ENCODE data around the gene C19orf18.
A peak's percentile ranks its signal among the peaks of the same experiment; 100 is the strongest.
"Not testable (repeated sequence)": the region's sequence is repeated elsewhere in the genome, so short reads cannot be mapped to it uniquely, and the experiment has no call there.

C19orf18 gene

DNA sequence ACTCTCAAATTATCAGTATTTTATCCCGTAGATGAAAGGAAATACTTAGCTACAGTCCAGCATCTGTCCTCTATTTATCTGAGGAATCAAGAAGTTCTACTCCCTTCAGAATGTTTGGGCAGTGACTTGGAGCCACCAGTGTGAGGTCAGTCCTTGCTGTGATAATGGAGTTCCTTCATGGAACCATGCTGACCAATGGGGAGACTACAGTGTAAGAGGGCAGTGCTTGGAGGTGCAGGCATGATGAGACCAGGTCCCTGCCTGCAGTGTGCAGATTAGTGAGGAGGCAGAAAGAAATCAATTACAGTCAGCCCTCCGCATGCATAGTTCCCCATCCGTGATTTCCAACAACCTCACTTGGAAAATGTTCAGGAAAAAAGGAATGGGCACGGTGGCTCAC lies at the start of gene C19orf18:
TSS of gene C19orf18 (minus strand) at position 101 of the 400 bp plus-strand sequence. CDS start 102 bp downstream, outside the sequence.
- no peak for FAIRE-seq

GRCh38 chr19:58022283-58022660 lies 47.9 kb upstream of the C19orf18 start:
- FAIRE-seq, result no peak

- peak; percentile 64 for FAIRE-seq
These were observed 47.4 kb upstream of the C19orf18 start for GRCh38 chr19:58021541-58022282.

- no peak for FAIRE-seq
These were observed 45.8 kb upstream of the C19orf18 start for GRCh38 chr19:58020129-58020528.

DNA sequence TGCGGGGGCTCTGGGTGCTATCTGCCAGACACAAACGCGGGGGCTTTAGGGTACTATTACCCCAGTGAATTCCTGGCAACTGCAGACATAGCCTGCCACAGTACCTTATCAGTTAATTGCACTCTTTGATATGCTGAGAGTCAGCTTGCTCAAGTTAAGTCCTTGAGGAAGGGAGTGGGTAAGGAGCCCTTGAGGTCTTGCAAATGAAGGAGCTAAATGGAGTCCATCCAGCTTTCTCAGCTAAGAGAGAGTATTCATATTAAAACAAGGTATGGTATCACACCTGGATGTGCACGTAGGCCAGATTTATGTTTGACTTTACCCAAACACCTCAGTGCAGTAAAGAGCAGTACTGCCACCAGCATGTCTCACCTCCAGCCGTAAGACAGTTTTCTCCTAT lies 39.8 kb upstream of the C19orf18 start:
- no peak for FAIRE-seq

GRCh38 chr19:58010507-58010906 lies 36.2 kb upstream of the C19orf18 start:
- no peak for FAIRE-seq

DNA sequence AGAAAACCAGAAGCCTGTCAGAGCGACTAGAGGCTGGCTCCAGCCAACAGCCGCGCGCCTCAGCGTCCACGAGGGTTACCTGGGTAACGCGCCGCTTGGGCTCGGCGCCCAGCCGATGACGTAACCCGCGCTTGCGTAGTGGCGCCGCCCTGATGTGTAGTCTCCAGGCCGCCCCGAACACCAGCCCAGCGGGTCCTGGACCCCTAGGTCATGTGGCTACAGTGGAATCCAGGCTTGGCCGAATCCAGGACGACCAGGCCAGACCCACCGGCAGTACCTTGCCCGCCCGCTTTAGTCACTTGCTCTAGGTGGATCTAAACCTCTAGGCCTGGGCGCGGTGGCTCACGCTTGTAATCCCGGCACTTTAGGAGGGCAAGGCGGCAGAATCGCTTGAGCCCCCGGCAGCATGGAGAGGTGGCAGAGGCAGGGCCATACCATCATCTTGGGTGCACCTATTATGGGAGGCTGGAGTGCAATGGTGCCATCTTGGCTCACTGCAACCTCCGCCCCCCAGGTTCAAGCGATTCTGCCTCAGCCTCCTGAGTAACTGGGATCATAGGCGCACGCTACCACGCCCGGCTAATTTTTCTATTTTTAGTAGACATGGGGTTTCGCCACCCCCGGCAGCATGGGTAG lies 35.5 kb upstream of the C19orf18 start:
- FAIRE-seq, result peak; percentile 60

- FAIRE-seq, result no peak
These were observed 34.9 kb upstream of the C19orf18 start for GRCh38 chr19:58009301-58009665.

GRCh38 chr19:58008877-58009276 lies 34.5 kb upstream of the C19orf18 start:
- not testable (repeated sequence) for FAIRE-seq

GRCh38 chr19:58007285-58007684 lies 33.0 kb upstream of the C19orf18 start:
- FAIRE-seq, result no peak

GRCh38 chr19:58003174-58003828 lies 29.0 kb upstream of the C19orf18 start:
- FAIRE-seq, result no peak

DNA sequence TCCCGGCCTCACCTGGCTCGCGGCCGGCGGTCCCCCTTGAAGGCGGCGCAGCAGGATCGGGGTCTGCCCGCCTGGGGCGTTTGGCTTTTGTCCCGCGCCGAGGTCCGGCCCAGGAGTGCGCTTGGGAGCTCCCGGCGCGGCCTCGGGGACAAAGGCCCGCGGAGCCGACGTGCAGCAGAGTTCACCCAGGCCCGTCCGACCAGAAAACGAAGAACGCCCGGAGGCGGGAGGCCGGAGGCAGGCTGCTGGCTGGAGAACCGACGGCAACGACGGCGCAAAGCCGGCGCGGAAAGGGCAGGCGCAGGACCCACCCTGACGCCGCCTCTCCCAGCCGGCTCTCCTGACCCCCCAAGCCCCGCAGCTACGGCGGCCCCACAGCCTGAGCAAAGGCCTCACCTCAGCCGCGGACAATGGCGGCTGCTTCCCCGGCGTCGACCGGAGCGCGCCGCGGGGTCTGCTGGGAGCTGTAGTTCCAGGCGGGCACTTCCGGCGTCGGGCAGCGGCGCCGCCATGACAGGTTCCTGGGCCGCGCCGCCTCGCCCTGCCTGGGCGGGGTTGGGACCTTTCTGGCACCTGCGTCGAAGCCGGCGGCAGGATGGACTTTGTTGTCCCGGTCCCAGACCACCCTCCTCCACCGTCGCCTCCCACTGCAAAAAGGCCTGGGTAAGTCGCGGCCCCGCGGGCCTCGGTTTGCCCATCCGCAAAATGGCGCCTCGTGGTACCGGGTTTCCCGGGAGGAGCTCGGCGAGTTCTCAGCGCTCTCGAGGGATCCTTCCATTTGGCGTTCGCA lies 28.2 kb upstream of the C19orf18 start, which contains the start of gene ZNF606:
TSS of gene ZNF606 (minus strand) at position 437 of the 790 bp plus-strand sequence. CDS start 1,501 bp downstream, outside the sequence.
- no peak for FAIRE-seq

- no peak for FAIRE-seq
These were observed 27.6 kb upstream of the C19orf18 start for GRCh38 chr19:58001895-58002369.

GRCh38 chr19:58000677-58001076 lies 26.3 kb upstream of the C19orf18 start:
- FAIRE-seq, result no peak

GRCh38 chr19:57992841-57993240 lies 18.5 kb upstream of the C19orf18 start:
- no peak for FAIRE-seq

- FAIRE-seq, result no peak
These were observed 4.4 kb upstream of the C19orf18 start for GRCh38 chr19:57978586-57979289.

GRCh38 chr19:57964761-57965160 lies 9.6 kb downstream of the C19orf18 start:
- no peak for FAIRE-seq

DNA sequence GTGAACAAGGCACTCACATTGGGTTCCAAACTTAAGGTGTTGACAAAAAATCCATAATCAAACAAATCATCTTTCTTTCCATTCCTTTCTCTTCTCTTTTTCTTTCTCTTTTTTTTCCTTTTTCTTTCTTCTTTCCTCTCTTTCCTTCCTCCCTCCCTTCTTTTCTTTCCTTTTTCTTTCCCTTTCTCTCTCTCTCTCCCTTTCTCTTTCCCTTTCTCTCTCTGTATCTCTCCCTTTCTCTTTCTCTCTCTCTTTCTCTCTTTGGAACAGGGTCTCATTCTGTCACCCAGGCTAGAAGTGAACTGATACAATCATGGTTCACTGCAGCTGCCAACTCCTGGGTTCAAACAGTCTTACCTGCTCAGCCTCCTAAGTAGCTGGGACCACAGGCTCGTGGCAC lies 12.5 kb downstream of the C19orf18 start:
- no peak for FAIRE-seq

DNA sequence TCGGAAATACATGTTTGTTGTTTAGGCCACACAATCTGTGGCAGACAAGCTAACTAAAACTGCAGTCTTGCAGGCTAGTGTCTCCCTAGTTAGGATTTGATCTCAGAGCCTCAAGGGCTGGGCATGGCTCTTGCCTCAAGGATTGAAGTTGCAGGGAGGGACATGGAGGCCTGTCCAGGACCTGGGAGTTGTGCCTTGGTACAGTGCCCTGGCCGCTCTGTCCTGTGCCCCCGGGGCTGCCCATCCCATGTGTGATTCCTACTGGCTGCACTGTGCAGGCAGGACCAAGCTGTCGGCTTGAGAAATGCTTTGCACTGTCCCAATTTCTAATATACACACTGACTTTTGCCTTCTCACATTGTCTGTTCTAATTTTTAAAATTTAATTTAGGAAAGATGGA lies 19.3 kb downstream of the C19orf18 start:
- FAIRE-seq, result no peak

- FAIRE-seq, result no peak
These were observed 24.6 kb downstream of the C19orf18 start for GRCh38 chr19:57949702-57950101.

- no peak for FAIRE-seq
These were observed 25.0 kb downstream of the C19orf18 start for GRCh38 chr19:57949296-57949695.

Measured in endometrium (tissue), 2 donors.